Activated CD4-positive, alpha-beta T cell treated with anti-CD3 and anti-CD28 coated beads, Interleukin-2, amount 50 U/mL, for 48 hours (primary cell): ENCODE measurements around the gene LATS2.
"Not testable (repeated sequence)": the region's sequence is repeated elsewhere in the genome, so short reads cannot be mapped to it uniquely, and the experiment has no call there.

Experiments used
- DNase-seq, 2 experiments: peaks; one replicate each; pipeline ENCODE4 v3.0.0-alpha.2; 2020

LATS2 gene

GRCh38 chr13:20989656-20990321 is 71.6 kb downstream of the LATS2 start:
- DNase-seq, result no peak

- DNase-seq, result no peak
These were observed 72.3 kb downstream of the LATS2 start for GRCh38 chr13:20988909-20989655.

GRCh38 chr13:20988033-20988908 is 73.1 kb downstream of the LATS2 start:
- no peak for DNase-seq

GRCh38 chr13:20987599-20987998 is 73.8 kb downstream of the LATS2 start:
- DNase-seq, result no peak

GRCh38 chr13:20984879-20985278 is 76.5 kb downstream of the LATS2 start:
- no peak for DNase-seq

GRCh38 chr13:20983386-20983785 is 78.0 kb downstream of the LATS2 start:
- DNase-seq, result no peak

GRCh38 chr13:20981370-20982095 is 79.9 kb downstream of the LATS2 start:
- no peak for DNase-seq

GRCh38 chr13:20980899-20981298 is 80.5 kb downstream of the LATS2 start:
- no peak for DNase-seq

- DNase-seq, result no peak
These were observed 81.0 kb downstream of the LATS2 start for GRCh38 chr13:20980430-20980829.

- DNase-seq, result no peak
These were observed 84.0 kb downstream of the LATS2 start for GRCh38 chr13:20977394-20977793.

GRCh38 chr13:20974981-20975585 is 86.3 kb downstream of the LATS2 start:
- no peak for DNase-seq

GRCh38 chr13:20973886-20974425 is 87.4 kb downstream of the LATS2 start:
- no peak for DNase-seq

GRCh38 chr13:20972731-20973130 is 88.7 kb downstream of the LATS2 start:
- no peak for DNase-seq

GRCh38 chr13:20969182-20969581 is 92.2 kb downstream of the LATS2 start:
- no peak for DNase-seq

GRCh38 chr13:20968745-20969144 is 92.6 kb downstream of the LATS2 start:
- DNase-seq, result no peak

GRCh38 chr13:20967340-20967739 is 94.0 kb downstream of the LATS2 start:
- no peak for DNase-seq

- no peak for DNase-seq
These were observed 96.5 kb downstream of the LATS2 start for GRCh38 chr13:20964904-20965303.

GRCh38 chr13:20961663-20962062 is 99.7 kb downstream of the LATS2 start:
- DNase-seq, result not testable (repeated sequence)

GRCh38 chr13:20960663-20961309 is 100.6 kb downstream of the LATS2 start:
- no peak for DNase-seq

GRCh38 chr13:20957049-20957620 is 104.3 kb downstream of the LATS2 start:
- DNase-seq, result not testable (repeated sequence)

GRCh38 chr13:20955496-20955895 is 105.9 kb downstream of the LATS2 start:
- DNase-seq, result no peak
